HepG2 (cell line): Measurements from ENCODE around the gene SLC16A3. TPM values are rescaled to one million over a fixed set of nuclear protein-coding genes. Genes with fewer than 3 reads are reported as not detected.

Source experiments
- ARHGAP35 ChIP-seq: sonication (generic); formaldehyde crosslinking; IDR thresholded peaks from 2 replicates; pipeline ENCODE4 v1.9.0; 2022; ENCODE audit warnings: mild to moderate bottlenecking, inconsistent platforms, moderate library complexity, missing genetic modification reagents, borderline replicate concordance
- ESRRA ChIP-seq: sonication (generic); formaldehyde crosslinking; IDR thresholded peaks from 2 replicates; pipeline ENCODE4 v1.5.1; 2020; ENCODE audit warnings: mild to moderate bottlenecking, low read depth, missing genetic modification reagents
- NFYC ChIP-seq: IDR thresholded peaks from 2 replicates; pipeline ENCODE4 v1.6.1; 2016; ENCODE audit warnings: missing genetic modification reagents, missing compliant biosample characterization
- PAX8 ChIP-seq: sonication (generic); formaldehyde crosslinking; IDR thresholded peaks from 2 replicates; pipeline ENCODE4 v1.8.0; 2022; ENCODE audit warnings: mild to moderate bottlenecking, missing genetic modification reagents, borderline replicate concordance
- RELA ChIP-seq: sonication (generic); formaldehyde crosslinking; IDR thresholded peaks from 2 replicates; pipeline ENCODE4 v1.4.0; 2020; ENCODE audit warnings: missing genetic modification reagents
- SALL2 ChIP-seq: sonication (generic); formaldehyde crosslinking; IDR thresholded peaks from 2 replicates; pipeline ENCODE4 v1.8.1; 2023; ENCODE audit warnings: mild to moderate bottlenecking, missing genetic modification reagents, inconsistent platforms
- SMAD1 ChIP-seq: sonication (generic); formaldehyde crosslinking; IDR thresholded peaks from 2 replicates; pipeline ENCODE4 v1.4.0; 2020; ENCODE audit warnings: missing genetic modification reagents, low read depth, mild to moderate bottlenecking, borderline replicate concordance
- SP4 ChIP-seq: sonication (generic); formaldehyde crosslinking; IDR thresholded peaks from 2 replicates; pipeline ENCODE4 v1.8.1; 2023; ENCODE audit warnings: mild to moderate bottlenecking, missing genetic modification reagents
- TBX2 ChIP-seq: sonication (generic); formaldehyde crosslinking; IDR thresholded peaks from 2 replicates; pipeline ENCODE4 v1.5.0; 2020; ENCODE audit warnings: missing genetic modification reagents, mild to moderate bottlenecking, borderline replicate concordance
- TGIF2 ChIP-seq: IDR thresholded peaks from 2 replicates; pipeline ENCODE4 v1.6.1; 2016; ENCODE audit warnings: control low read depth, missing compliant biosample characterization
- ZFP36L2 ChIP-seq: sonication (generic); formaldehyde crosslinking; IDR thresholded peaks from 2 replicates; pipeline ENCODE4 v1.4.0; 2020; ENCODE audit warnings: missing genetic modification reagents
- ZNF563 ChIP-seq: sonication (generic); formaldehyde crosslinking; IDR thresholded peaks from 2 replicates; pipeline ENCODE4 v1.8.0; 2022; ENCODE audit warnings: mild to moderate bottlenecking, moderate library complexity, missing genetic modification reagents
- ZNF879 ChIP-seq: sonication (generic); formaldehyde crosslinking; IDR thresholded peaks from 2 replicates; pipeline ENCODE4 v1.8.1; 2023; ENCODE audit warnings: missing genetic modification reagents
- polyA plus RNA-seq, 8 experiments: library from polyadenylated mRNA; depleted of rRNA in 3 of 8; stranded (reverse) in 7 of 8; unstranded in 1 of 8; fragments of >200 nt; fragmentation: Illumina TruSeq in 4 of 8; extraction: Trizol in 4 of 8; gene quantifications; 2 replicates each; pipeline versions ENCODE4 v1.2.1 to v1.2.3, GENCODE V29; 2011 to 2016; ENCODE audit warnings: low read depth in 4 of 8, missing spikeins in 1 of 8, mixed read lengths in 1 of 8; ENCODE audit not compliant: insufficient read depth in 1 of 8
- total RNA-seq, 5 experiments: library from RNA; depleted of rRNA; stranded (reverse); fragments of >200 nt; fragmentation: Illumina TruSeq; extraction: Trizol; gene quantifications; 2 replicates each; pipeline ENCODE4 v1.2.3, GENCODE V29; 2016; ENCODE audit warnings: low read depth in 1 of 5
- TF ChIP-seq, protein P1 (sequence below): sonication (generic); formaldehyde crosslinking; IDR thresholded peaks from 2 replicates; pipeline ENCODE4 v1.5.1; 2020; ENCODE audit warnings: missing genetic modification reagents, mild to moderate bottlenecking, borderline replicate concordance
- TF ChIP-seq, protein P2 (sequence below): sonication (generic); formaldehyde crosslinking; conservative IDR thresholded peaks from 2 replicates; pipeline ENCODE4 v1.8.0; 2022; ENCODE audit warnings: mild to moderate bottlenecking, moderate library complexity, missing genetic modification reagents
- TF ChIP-seq, protein P3 (sequence below): sonication (generic); formaldehyde crosslinking; IDR thresholded peaks from 2 replicates; pipeline ENCODE4 v1.4.0; 2020; ENCODE audit warnings: mild to moderate bottlenecking, missing genetic modification reagents

SLC16A3 gene
- total and polyA plus RNA-seq, 2 of the 13 experiments (the other 11 are each of a cell fraction or from before 2014, with no cell fraction given), result 242 to 349 TPM

DNA sequence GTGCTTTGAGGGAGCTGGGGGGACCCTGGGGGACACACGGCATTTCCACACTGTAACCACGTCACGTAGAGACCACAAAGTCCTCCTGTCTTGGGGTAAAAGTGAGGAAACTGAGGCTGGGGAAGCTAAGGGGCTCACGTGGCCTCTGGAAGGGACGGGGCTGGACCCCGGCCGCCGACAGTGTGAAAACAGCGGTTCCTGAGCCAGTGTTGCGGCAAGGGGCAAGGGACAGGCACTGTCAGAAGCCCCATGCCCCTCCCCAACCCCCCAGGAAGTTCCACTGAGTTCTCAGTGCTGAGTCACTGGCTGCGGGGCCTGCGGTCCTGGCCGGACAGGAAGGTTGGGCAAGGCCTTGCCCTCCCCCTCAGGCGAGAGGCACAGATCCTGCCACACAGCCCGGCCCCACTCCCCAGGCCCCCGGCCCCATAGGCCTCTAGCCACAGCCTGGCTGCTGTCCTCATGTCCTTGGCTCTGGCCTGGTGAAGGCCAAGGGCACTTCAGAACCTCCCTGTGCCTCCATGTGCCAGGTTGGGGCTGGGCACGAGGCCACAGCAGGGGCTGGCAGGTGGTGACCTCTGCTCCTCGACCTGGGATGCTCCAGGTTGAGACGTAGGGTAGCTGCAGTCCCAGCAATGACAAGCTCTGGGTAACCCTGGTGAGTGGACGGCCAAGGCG lies 11.2 kb upstream of the SLC16A3 start (continued):
- TF ChIP-seq, protein P1, sequence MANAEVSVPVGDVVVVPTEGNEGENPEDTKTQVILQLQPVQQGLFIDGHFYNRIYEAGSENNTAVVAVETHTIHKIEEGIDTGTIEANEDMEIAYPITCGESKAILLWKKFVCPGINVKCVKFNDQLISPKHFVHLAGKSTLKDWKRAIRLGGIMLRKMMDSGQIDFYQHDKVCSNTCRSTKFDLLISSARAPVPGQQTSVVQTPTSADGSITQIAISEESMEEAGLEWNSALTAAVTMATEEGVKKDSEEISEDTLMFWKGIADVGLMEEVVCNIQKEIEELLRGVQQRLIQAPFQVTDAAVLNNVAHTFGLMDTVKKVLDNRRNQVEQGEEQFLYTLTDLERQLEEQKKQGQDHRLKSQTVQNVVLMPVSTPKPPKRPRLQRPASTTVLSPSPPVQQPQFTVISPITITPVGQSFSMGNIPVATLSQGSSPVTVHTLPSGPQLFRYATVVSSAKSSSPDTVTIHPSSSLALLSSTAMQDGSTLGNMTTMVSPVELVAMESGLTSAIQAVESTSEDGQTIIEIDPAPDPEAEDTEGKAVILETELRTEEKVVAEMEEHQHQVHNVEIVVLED (CRISPR knock-in tag), result no peak
- 0 out of 2 replicates have a peak, but pooled peaks have one; percentile 50 for TF ChIP-seq SP4 (CRISPR knock-in tag)
- 0 out of 2 replicates have a peak, but pooled peaks have one; percentile 10 for TF ChIP-seq PAX8 (CRISPR knock-in tag)
- TF ChIP-seq SALL2 (CRISPR knock-in tag), result peak; percentile 45
- peak; percentile 86 for TF ChIP-seq TBX2 (CRISPR knock-in tag)
- 0 out of 2 replicates have a peak, but pooled peaks have one; percentile 16 for TF ChIP-seq RELA (CRISPR knock-in tag)
- TF ChIP-seq ZNF563 (CRISPR knock-in tag), result peak; percentile 85; the same call in 1 of the 2 replicates
- TF ChIP-seq, protein P2, sequence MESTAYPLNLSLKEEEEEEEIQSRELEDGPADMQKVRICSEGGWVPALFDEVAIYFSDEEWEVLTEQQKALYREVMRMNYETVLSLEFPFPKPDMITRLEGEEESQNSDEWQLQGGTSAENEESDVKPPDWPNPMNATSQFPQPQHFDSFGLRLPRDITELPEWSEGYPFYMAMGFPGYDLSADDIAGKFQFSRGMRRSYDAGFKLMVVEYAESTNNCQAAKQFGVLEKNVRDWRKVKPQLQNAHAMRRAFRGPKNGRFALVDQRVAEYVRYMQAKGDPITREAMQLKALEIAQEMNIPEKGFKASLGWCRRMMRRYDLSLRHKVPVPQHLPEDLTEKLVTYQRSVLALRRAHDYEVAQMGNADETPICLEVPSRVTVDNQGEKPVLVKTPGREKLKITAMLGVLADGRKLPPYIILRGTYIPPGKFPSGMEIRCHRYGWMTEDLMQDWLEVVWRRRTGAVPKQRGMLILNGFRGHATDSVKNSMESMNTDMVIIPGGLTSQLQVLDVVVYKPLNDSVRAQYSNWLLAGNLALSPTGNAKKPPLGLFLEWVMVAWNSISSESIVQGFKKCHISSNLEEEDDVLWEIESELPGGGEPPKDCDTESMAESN (CRISPR knock-in tag), result no peak; the same call in 1 of the 2 replicates
- no peak for TF ChIP-seq SMAD1 (CRISPR knock-in tag)
- peak; percentile 84 for TF ChIP-seq TGIF2
- TF ChIP-seq ESRRA (CRISPR knock-in tag), result peak; percentile 48; the same call in 1 of the 2 replicates
- TF ChIP-seq ZNF879 (CRISPR knock-in tag), result peak; percentile 93
- TF ChIP-seq, protein P3, sequence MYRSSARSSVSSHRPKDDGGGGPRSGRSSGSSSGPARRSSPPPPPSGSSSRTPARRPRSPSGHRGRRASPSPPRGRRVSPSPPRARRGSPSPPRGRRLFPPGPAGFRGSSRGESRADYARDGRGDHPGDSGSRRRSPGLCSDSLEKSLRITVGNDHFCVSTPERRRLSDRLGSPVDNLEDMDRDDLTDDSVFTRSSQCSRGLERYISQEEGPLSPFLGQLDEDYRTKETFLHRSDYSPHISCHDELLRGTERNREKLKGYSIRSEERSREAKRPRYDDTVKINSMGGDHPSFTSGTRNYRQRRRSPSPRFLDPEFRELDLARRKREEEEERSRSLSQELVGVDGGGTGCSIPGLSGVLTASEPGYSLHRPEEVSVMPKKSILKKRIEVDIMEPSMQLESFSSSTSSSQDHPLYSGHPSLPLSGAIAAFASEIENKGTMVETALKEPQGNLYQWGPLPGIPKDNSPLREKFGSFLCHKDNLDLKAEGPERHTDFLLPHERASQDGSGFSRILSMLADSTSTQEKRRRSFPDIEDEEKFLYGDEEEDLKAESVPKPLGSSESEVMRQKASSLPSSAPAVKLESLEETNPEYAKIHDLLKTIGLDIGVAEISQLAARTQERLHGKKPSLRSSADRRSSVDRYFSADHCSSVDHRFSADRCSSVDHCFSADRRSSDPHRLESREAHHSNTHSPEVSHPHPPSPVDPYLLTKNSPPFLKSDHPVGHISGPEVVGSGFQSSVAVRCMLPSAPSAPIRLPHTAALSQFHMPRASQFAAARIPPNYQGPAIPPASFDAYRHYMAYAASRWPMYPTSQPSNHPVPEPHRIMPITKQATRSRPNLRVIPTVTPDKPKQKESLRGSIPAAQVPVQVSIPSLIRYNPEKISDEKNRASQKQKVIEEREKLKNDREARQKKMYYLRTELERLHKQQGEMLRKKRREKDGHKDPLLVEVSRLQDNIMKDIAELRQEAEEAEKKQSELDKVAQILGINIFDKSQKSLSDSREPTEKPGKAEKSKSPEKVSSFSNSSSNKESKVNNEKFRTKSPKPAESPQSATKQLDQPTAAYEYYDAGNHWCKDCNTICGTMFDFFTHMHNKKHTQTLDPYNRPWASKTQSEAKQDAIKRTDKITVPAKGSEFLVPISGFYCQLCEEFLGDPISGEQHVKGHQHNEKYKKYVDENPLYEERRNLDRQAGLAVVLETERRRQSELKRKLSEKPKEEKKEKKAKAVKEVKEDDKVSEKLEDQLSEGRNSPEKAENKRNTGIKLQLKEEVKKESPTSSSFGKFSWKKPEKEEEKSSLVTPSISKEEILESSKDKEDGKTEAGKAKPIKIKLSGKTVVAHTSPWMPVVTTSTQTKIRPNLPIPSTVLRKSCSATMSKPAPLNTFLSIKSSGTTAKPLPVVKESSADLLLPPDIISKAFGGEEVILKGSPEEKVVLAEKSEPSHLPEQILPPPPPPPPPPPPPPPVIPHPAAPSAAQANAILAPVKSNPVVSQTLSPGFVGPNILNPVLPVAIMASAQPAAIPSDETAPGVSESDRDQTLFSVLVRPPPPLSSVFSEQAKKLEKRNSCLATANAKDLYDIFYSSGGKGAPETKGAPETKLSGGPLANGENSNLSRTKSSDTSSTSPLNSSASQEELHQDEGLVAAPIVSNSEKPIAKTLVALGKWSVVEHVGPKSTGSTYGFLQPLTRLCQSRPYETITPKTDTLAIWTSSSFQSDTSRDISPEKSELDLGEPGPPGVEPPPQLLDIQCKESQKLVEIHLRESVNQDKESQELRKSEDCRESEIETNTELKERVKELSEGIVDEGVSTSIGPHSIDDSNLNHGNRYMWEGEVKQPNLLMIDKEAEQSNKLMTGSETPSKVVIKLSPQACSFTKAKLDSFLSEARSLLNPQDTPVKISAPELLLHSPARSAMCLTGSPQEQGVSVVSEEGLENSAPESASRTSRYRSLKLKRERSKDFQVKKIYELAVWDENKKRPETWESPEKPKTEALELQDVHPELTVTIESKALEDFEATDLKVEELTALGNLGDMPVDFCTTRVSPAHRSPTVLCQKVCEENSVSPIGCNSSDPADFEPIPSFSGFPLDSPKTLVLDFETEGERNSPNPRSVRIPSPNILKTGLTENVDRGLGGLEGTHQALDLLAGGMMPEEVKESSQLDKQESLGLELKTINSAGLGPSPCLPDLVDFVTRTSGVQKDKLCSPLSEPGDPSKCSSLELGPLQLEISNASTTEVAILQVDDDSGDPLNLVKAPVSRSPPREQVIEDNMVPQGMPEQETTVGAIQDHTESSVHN, result no peak
- TF ChIP-seq ARHGAP35, result peak; percentile 56
- TF ChIP-seq NFYC (CRISPR knock-in tag), result peak; percentile 47; the same call in 1 of the 2 replicates
- TF ChIP-seq ZFP36L2 (CRISPR knock-in tag), result 0 out of 2 replicates have a peak, but pooled peaks have one; percentile 56
